GM23338 (cell line): ENCODE data around the gene PIGR.

ENCODE experiments used
- CREB1 ChIP-seq: fragments of 250-450 bp; sonication (Bioruptor Pico); IDR thresholded peaks from 2 replicates; pipeline ENCODE4 v1.5.0; 2020; ENCODE audit warnings: low read depth, mild to moderate bottlenecking, moderate library complexity
- CTCF ChIP-seq, 2 experiments: fragments of 200-600 bp in 1 of 2; sonication (generic) in 1 of 2; conservative IDR thresholded peaks; 2 replicates each; pipeline versions ENCODE4 v1.5.1 to v1.6.1; 2016 to 2017; ENCODE audit warnings: antibody characterized with exemption in 2 of 2, low read depth in 2 of 2, mild to moderate bottlenecking in 2 of 2, moderate library complexity in 1 of 2
- EZH2 ChIP-seq: fragments of 200-600 bp; sonication (generic); IDR thresholded peaks from one replicate; pipeline ENCODE4 v1.8.0; 2017; ENCODE audit warnings: antibody characterized with exemption, mild to moderate bottlenecking, low read depth; ENCODE audit not compliant: unreplicated experiment
- POLR2AphosphoS5 ChIP-seq: IDR thresholded peaks from 2 replicates; pipeline ENCODE4 v1.6.1; 2016; ENCODE audit warnings: antibody characterized with exemption, low read depth
- REST ChIP-seq: IDR thresholded peaks from one replicate; pipeline ENCODE4 v1.6.1; 2018; ENCODE audit warnings: antibody characterized with exemption; ENCODE audit not compliant: unreplicated experiment
- STAT1 ChIP-seq: IDR thresholded peaks from one replicate; pipeline ENCODE4 v1.6.1; 2016; ENCODE audit warnings: antibody characterized with exemption; ENCODE audit not compliant: unreplicated experiment

GRCh38 chr1:206987873-206988272, 41.6 kb upstream of the PIGR start:
- TF ChIP-seq CREB1 (CRISPR knock-in tag) (no peak), REST (no peak), CTCF (conservative IDR thresholded peaks at IDR 0.05; ENCODE audit: low read depth in 2 of 2) (no peak), EZH2 (no peak), POLR2AphosphoS5 (no peak), STAT1 (no peak)
